GM21423 (cell line): ENCODE measurements around the gene RANBP1.

Experiments used
- ATAC-seq: cut with Tn5 transposase; IDR thresholded peaks from one replicate; pipeline ENCODE4 v1.9.1; 2021; ENCODE audit warnings: mild to moderate bottlenecking, moderate library complexity; ENCODE audit not compliant: unreplicated experiment

Gene RANBP1

DNA sequence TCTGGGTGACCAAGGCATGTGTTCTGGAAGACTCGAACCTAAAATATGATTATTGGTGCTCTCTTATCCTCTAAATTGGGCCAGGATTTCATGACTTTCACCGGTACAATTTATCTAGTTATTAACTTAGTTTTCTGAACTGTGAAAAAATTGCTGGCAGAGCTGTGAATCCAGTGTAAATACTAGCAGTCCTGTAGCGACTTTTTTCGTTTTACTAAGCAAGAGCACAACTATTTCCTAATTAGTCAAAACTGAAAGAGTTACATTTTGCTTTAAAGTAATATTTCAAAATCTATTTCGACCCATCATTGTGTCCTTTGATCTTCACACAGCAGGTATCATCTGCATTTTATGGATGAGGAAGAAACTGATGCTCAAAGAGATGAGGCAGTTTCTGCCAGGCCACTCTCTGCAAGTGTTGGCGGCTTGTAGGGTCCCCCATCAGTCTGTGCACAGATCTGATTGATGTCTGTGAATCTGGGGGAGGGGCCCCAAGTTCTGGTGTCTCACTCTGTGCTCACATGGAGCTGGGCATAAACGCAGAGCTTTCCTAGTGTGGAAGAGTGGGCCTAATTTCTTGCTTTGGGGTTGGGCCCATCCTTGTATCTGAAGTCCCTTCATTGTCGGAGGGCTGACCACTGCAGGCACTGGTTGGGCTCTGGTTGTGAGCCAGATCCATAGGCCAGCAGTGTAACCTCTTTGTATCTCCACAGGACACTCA lies 2.6 kb downstream of the RANBP1 start:
- no peak for ATAC-seq

DNA sequence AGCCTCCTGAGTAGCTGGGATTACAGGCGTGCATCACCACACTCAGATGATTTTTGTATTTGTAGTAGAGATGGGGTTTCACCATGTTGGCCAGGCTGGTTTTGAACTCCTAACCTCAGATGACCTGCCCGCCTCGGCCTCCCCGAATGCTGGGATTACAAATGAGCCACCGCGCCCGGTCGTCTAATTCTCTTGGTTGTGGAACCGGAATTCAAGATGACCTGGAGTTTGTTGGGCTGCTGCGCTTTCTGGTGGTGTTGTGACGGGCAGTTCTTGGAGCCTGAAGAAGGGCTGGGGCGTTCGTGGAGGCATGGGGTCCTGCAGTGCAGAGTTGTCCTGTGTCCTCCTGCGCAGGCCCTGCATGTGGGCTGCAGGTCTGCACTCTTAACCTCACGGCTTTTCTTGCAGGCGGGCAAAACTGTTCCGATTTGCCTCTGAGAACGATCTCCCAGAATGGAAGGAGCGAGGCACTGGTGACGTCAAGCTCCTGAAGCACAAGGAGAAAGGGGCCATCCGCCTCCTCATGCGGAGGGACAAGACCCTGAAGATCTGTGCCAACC lies 6.0 kb downstream of the RANBP1 start:
- no peak for ATAC-seq

DNA sequence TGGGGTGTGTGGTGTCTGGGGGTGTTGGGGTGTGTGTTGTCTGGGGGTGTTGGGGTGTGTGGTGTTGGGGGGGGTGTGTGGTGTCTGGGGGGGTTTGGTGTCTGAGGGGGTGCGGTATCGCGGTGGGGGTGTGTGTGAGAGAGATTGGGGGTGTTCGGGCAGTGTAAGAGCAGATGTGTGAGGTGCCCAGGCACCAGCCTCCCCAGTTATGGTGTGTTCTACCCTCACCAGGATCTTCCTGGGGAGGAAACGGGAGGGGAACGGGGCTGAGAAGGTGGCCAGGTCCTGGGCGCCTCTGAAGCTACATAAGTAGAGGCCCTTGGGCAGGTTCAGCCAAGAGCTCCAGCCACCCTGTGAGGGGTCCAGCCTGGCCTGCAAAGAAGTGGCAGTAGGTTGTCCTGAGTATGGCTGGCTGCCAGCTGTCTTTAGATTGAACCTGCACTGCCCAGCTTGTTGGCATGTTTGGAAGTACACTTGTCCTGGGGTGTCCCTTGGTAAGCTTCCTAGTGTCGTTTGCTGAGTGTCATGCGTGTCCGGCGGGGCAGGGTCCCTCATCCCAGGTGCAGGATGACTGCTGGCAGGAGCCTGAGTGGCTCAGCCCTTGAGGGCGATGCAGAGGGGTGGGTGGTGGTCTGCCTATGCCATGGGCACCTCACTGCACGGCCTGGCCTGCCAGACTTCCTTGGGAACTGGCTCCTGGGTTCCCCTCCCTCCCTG lies 7.6 kb downstream of the RANBP1 start:
- no peak for ATAC-seq

DNA sequence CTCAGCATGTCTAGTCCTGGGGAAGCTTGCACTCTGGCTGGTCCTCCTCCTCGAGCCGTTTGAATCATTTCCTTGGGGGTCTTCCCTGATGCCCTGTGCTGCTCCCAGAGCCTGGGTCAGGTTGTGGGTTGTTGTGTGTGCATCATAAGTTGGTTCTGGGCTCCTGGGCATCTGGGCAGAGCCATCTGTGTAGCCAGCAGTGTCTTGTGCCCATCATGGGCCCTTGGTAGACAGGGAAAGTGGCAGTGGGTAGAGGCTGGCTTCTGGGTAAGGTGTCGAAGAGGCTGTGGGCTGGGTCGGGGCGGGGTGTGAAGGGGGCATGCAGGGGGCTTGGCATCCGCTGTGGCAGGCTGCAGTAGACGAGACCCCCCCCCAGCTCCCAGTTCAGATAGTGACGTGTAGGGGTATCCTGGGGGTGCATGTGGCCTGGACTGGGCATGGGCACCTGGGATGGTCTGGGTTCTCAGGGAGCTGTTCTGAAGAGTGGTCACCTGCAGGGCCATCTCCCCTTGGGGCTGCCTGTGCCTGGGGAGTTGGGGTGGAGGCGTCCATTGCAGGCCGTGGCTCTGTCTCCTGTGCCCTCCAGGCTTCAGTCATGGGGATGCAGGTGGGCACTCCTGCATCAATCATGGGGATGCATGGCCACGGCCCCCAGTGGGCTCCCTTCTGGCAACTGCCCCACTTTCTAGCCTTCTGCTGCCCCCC lies 8.3 kb downstream of the RANBP1 start:
- ATAC-seq = no peak

DNA sequence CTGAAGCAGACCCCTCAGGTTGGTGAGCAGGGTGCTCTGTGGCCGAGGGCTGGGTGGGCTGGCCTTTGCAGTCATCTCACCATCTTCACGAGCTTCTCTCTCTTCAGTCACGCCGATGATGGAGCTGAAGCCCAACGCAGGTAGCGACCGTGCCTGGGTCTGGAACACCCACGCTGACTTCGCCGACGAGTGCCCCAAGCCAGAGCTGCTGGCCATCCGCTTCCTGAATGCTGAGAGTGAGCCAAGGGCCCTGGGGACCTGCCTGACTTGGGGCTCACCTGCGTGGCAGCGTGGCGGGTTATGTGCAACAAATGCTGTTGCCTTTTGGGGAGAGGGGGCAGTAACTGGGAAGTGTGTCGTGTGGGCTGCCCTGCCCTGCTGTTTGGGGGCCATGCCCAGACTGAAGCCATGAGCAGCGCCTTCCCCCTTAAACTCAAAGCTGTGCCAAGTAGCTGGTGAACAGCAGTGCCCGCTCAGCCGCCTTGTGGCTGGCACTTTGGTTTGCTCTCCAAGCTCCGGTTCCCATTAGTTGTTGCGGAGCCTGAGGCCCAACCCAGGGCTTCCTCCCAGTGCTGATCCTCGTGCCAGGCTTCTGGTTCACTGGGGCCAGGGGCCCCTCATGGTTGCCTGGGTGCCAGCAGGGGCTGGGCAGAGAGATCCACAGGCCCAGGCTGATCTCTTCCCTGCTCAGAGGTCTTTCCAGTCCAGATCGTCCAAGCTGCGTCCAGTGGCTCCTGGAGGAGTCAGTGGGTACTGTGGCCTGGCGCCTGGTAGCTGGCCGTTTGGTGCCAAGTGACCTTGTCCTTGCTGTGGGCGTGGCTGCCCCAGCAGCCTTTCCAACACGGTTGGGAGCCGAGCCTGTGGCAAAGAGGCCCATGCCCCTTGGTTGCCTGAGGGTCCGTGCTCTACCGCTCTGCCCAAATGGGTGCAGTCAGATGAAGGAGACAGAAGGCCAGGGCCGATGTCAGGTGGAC lies 9.6 kb downstream of the RANBP1 start:
- ATAC-seq = no peak

DNA sequence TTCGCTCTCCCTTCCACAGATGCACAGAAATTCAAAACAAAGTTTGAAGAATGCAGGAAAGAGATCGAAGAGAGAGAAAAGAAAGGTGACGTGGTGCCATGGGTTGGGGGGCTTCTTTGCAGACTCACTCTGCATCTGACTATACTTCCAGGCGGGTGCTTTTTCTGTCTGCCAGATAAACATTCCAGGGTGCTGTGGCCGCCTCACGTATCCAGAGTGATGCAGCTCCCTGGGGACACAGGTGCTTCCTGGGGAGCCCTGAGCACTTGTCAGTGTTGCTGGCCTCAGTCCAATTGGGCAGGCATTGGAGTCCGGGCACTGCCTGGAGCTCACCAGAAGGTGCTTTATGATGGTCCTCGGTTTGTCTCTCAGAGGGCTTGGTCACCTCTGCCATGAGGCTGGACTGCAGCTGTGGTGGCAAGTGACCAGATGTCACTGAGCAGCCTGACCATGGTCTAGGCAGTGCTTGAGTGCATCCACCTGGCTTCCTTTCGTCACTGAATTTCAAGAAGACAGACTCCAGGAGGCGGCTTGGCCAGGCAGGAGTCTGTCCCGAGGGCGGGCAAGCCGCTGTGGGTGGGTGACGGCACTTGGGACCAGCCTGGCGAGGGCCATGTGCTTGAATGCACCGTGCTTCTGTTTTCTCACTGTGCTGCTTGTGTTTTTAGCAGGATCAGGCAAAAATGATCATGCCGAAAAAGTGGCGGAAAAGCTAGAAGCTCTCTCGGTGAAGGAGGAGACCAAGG lies 10.6 kb downstream of the RANBP1 start:
- no peak for ATAC-seq

DNA sequence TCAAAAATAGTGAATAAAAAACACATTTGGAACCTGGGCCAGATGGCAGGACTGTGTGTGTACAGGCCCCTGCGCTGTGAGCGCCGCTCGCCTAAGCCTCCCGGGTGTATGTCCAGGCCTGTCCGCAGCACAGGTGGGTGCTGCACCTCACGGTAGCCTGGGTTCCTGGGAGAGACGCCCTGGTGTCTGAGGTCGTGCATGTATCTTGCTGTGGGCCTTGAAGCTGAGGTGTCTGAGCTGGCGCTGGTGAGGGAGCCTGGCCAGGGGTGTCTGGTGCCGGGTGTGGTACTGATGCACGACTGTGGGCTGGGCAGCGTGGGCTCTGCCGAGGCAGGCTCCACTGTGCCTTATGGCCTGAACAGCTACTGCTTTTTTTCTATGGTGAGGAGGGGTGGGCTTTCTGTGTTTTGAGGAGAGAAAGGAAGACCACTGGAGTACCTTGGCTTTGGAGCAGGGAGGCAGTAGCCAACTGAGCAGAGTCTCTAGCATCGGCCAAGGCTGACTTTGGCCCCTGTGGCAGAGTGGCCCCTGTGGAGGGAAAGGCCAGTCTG lies 11.5 kb downstream of the RANBP1 start:
- no peak for ATAC-seq

DNA sequence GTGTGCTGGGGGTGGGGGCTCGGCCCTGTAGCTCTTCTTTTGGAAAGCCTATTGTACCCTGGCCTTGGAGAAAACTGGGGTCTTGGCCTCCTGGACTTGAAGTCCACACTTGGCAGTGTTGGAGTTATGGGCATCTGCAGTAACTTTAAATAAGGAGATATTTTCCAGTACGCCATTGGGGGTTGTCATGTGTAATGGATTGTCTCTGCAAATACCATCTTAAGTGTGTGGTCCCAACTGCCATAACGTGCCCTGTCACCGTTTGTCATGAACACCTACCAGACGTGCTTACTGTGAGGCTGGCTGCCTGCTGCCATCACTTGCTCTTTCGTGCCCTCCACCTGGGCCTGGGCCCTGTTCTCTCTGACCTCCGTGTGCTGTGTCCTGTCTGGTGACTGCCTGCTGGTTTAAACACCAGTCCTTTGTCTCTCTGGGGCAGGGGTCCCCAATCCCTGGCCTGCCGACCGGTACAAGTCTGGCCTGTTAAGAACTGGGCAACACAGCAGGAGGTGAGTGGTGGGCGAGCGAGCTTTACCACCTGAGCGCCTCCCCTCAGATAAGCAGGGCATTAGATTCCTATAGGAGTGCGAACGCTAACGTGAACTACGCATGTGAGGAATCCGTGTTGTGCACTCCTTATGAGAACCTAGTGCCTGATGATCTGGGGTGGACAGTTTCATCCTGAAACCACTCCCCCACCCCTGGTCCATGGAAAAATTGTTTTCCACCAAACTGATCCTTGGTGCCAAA lies 12.1 kb downstream of the RANBP1 start:
- no peak for ATAC-seq

DNA sequence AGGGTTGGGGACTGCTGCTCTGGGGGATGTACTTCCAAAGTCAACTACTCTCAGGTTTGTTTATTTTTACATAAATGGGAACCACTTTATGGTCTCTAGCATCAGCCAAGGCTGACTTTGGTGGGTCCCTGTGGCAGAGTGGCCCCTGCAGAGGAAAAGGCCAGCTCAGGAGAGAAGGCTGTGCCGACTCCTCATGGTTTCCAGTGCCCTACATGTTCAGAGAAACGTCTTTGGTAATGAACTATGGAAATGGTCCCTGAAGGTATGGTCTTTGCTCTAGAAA lies 12.7 kb downstream of the RANBP1 start:
- no peak for ATAC-seq

DNA sequence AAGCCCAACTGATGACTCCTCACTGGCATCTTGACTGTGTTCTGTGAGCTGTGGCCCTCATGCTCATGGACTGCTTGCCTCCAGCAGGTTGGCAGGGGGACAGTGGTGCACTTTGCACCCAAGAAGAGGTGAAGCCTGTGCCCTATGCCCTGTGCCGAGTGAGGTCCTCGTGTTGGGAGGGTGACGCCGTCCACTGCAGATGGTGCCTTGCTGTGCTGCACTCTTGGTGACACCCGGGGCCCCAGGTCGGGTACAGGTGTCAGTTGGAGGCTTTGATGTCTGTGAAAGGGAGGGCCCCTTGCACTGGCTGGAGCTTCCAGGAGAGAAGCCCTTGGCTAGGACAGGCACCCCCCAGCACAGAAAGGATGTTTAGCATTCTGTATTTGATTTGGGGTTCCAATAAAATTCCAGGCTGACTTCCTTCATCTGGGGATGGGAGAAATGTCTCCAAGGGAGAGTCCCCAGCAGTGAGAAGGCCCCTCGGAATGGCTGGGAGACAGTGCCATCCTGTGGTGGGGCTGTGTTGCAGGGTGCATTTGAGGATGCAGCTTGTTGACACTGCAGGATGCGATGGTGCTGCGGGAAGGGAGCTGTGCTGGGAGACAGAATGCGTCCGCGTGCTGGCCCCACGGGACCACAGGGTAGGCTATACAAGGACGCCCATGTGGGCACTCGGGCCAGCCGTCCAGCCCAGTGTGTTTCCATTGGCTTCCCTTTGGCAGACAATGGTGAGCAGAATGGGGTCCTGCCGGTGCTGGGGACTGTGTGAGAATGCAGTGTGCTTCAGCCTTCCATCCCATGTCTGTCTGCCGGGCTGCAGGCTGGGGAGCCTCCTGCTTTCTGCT lies 13.2 kb downstream of the RANBP1 start:
- no peak for ATAC-seq

DNA sequence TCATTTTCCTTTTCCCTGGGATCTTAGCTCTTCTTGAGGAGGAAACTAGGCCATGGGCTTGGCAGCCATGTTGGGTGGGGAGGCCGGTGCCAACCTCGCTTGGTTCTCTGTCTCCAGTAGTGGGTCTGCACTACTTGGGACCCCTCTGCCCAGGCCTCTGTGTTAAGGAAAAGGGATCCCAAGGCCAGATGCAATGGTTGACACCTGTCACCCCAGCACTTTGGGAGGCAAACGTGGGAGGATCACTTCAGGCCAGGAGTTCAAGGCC lies 13.8 kb downstream of the RANBP1 start:
- no peak for ATAC-seq

DNA sequence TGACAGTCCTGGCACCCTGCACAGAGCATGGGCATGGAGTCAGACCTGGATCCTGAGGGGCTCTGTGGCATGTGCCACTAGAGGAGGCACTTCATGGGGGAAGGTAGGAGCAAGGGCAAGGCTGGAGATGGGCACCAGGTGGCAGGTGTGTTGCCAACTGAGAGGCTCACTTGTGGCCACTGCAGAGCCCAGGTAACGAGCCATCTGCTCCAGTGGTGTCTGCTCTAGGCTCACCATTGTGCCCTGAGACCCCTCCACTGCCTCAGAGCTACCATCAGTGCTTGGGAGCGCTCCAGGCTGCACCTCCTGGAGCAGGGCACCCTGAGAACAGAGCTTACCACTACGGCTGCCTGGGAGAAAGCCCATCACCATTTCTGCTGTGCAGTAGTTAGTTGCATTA lies 14.4 kb downstream of the RANBP1 start:
- no peak for ATAC-seq

DNA sequence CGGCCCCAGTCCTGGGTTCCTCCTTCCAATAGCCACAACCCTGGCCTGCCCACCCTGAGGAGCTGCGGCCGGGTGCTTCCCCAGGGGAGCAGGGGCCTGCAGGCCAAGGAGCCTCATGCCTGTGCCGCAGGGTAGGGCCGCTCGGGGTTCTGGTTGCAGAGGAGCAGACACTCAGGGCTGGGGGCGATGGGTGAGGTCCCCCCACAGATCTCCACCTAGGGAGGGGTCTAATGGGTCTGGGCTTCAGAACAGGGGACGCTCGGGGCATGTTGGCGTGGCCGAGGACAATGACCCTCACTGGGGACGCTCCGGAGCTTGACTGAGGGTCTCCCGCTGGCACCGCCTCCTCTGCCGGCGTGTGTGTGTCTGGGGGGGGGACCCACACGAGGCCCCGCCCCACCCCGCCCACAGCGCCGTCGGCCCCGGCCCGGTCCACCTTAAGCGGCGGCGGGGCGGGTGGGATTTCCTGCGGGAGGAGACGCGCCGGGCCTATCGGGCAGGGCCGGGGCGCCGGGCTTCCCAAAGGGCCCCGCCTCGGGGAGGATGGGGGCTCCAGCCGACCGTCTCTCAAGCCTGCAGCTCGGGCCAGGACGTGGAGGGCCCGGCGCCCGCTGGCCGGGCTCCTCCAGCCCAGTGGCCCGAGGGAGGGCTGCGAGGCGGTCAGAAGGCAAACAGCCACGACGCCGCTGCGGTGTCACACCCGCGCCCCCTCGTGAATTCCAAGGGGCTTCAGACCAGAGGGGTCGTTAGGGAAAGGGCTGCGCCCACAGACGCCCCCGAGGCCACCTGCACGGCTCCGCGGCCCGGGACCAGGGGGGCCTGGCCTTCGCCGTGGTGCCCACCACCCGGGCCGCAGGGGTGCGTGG lies 15.1 kb downstream of the RANBP1 start:
- no peak for ATAC-seq

DNA sequence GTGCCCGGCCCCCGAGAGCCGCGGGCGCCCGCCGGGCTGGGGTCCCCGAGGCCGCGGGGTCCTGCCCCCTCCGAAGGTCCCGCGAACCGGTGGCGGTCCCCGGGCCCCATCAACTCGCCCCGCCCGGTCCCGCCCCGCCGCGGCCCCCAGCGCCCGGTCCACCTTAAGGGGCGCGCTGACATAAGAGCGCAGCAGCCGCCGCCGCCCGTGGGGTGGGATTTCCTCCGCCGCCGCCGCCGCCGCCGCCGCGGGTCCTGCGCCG lies 15.6 kb downstream of the RANBP1 start, which contains the start of gene ZDHHC8:
TSS of gene ZDHHC8 (plus strand) at position 208 of the 262 bp plus-strand sequence. CDS start 144 bp downstream, outside the sequence.
- ATAC-seq = peak; percentile 38

DNA sequence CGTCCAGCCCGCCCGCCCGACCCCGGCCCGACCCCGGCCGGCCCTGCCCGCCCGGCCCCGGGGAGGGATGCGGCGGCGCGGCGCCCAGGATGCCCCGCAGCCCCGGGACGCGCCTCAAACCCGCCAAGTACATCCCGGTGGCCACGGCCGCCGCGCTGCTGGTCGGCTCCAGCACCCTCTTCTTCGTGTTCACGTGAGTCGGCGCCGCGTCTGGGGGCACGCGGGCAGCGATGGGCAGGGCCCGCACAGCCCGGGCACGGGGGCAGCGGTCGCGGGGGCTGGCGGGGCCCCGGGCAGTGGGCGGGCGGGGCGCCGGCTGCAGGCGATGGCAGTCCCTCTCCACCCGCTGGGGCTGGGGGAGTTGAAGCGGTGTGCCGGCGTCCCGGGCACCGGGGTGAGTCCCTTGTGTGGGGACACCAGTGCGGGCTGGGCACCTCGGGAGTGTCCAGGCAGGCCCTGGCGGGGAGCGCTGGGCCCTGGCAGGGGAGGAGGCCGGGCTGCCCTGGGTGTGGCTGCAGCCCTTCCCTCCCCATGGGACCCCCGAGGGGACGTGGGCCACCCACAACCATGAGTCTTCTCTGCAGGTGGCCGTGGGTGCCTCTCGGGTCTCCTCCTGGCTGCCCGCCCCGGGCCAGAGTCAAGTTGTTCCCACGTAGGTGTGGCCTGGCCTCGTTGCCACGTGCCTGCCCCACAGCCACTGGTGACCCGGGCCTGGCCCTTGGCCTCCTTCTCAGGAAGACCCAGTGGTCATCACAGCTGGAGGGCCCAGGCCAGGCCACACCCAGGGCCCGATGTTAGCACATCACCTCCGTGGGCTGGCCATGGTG lies 16.2 kb downstream of the RANBP1 start:
- ATAC-seq = peak; percentile 2

DNA sequence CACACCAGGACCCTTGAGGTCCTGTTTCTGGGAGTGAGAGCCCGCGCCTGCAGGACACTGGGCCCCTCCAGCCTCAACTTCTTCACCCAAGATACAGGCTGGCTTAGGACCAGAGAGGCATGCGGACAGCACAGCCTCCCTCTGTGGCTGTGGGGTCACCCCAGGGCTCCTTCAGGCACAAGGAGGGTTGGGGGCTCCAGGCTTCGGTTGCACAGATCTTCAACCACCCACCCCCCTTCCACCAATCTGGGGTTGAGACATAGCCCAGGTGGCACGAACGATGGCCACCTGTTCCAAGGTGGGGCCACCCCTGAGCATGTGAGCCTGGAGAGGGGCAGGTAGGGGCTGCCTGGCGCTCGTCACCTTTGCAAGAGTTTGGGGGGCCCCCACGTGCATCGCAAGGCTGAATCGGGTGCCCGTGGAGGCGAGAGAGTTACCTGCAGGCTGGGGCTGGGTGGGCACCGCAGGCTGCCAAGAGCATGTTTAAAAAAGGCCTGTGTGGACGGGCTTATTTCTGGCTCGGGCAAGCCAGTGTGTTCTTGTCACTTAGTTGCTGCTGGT lies 16.9 kb downstream of the RANBP1 start:
- no peak for ATAC-seq
